Ovary (tissue), 9 donors: ENCODE data around the gene NPIPA7. TPM values are rescaled to one million over a fixed set of nuclear protein-coding genes. Genes with fewer than 3 reads are reported as not detected.
"Not testable (repeated sequence)": the region's sequence is repeated elsewhere in the genome, so short reads cannot be mapped to it uniquely, and the experiment has no call there.

Experiments used
- DNase-seq, 5 donors: peaks; one replicate each; pipeline ENCODE4 v3.0.0-alpha.2; 2019 to 2020
- H3K27ac ChIP-seq, 2 donors: fragments of 200-600 bp; one replicate each; pipeline versions ENCODE4 v1.5.1 to v1.8.0; 2019 to 2022
- H3K27me3 ChIP-seq: fragments of 200-600 bp; one replicate; pipeline ENCODE4 v1.8.0; 2022
- H3K36me3 ChIP-seq: fragments of 200-600 bp; sonication (generic); one replicate; pipeline ENCODE4 v1.5.1; 2019
- H3K4me1 ChIP-seq: one replicate; pipeline ENCODE4 v1.8.1; 2013; ENCODE audit warnings: mild to moderate bottlenecking, moderate library complexity; ENCODE audit not compliant: insufficient read depth
- H3K4me3 ChIP-seq: fragments of 200-600 bp; sonication (generic); one replicate; pipeline ENCODE4 v1.5.1; 2017
- H3K9me3 ChIP-seq, 2 donors: fragments of 200-600 bp in 1 of 2; sonication (generic) in 1 of 2; one replicate each; pipeline versions ENCODE4 v1.5.1 to v1.8.1; 2013 to 2019; ENCODE audit warnings: mild to moderate bottlenecking in 1 of 2, moderate library complexity in 1 of 2
- WGBS, 3 donors: extraction: QIAGEN DNeasy Blood & Tissue Kit in 1 of 3; methylation state at CpG; one replicate each; pipeline versions ENCODE4 v1.1.5 to v1.1.7; 2013 to 2017; 5-methylcytosine and 5-hydroxymethylcytosine counted together
- intact Hi-C, 4 donors: fragments of 100-400 bp; cut with DNase I; formaldehyde crosslinking; loops; one replicate each; pipeline versions ENCODE4 v1.11.0 to v1.15.1; 2022 to 2023
- polyA plus RNA-seq, 2 donors: library from polyadenylated mRNA; stranded (reverse); fragments of 200-250 nt in 1 of 2; fragments of 350-450 nt in 1 of 2; fragmentation: Illumina TruSeq in 1 of 2; extraction: RNeasy Lipid Tissue Mini Kit (QIAGEN cat#74804) in 1 of 2; gene quantifications; one replicate each; pipeline ENCODE4 v1.2.3, GENCODE V29; 2013 to 2014
- total RNA-seq, 7 donors: library from RNA; depleted of rRNA in 2 of 7; stranded (reverse); fragments of >200 nt in 2 of 7; fragmentation: NEBNext Ultra II Directional in 3 of 7; extraction: Animal tissue kit (Norgen Biotek cat#: 25700) in 3 of 7; gene quantifications; one replicate each; pipeline versions ENCODE4 v1.1.0 to v1.2.4, GENCODE V29; 2016 to 2023
- donor health status: DM: no; HTN: no; CAD: no; lungs with moderate emphysema.
- donor health status: DM: no; HTN: no; CAD: no.
- donor health status: Bipolar disorder and iron deficiency.
- donor health status: DM: yes; HTN: yes; CAD: no.
- donor health status: DM: no; HTN: no; CAD: no.
- donor health status: DM: yes; HTN: yes; CAD: no.

Gene NPIPA7
- total and polyA plus RNA-seq, 9 donors, result 3.0 to 31.8 (median 10.0) TPM; not detected in 1

DNA sequence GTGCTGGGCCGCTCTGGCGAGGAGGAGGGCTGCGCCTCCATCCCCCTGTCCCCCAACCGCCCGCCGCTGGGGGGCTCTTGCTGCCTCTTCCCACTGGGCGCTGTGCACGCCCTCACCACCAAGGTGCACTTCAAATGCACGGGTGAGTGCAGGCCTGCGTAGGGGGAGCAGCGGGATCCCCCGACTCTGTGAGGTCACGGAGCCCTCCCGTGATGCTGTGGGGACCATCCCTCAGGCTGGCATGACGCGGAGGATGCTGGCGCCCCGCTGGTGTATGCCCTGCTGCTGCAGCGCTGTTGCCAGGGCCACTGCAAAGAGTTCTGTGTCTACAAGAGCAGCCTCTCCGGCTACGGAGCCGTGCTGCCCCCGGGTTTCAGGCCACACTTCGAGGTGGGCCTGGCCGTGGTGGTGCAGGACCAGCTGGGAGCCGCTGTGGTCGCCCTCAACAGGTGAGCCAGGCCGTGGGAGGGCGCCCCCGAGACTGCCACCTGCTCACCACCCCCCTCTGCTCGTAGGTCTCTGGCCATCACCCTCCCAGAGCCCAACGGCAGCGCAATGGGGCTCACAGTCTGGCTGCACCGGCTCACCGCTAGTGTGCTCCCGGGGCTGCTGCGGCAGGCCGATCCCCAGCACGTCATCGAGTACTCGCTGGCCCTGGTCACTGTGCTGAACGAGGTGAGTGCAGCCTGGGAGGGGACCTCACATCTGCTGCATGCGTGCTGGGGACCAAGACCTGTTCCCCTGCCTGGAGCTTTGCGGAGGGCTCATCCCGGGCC is 9.7 kb upstream of the NPIPA7 start:
- H3K36me3 ChIP-seq, H3K4me1 ChIP-seq, H3K9me3 ChIP-seq, H3K27ac ChIP-seq, H3K27me3 ChIP-seq, intact Hi-C loops, H3K4me3 ChIP-seq: not testable (repeated sequence)
- WGBS, 3 donors, result 31 to 53% (median 40%) methylated on average over 8 to 27 of the region's 45 CpGs
- peak in 2 of 5 donors; percentile 3 to 13 for DNase-seq

GRCh38 chr16:16371136-16371735 is 7.7 kb upstream of the NPIPA7 start:
- H3K4me3 ChIP-seq, H3K9me3 ChIP-seq, H3K27me3 ChIP-seq, H3K4me1 ChIP-seq, intact Hi-C loops, H3K27ac ChIP-seq, H3K36me3 ChIP-seq: not testable (repeated sequence)
- WGBS, 3 donors, result 85 to 90% (median 89%) methylated on average over 8 to 22 of the region's 43 CpGs
- DNase-seq, result peak in 1 of 5 donors; percentile 4

- H3K4me1 ChIP-seq, H3K27ac ChIP-seq, intact Hi-C loops, H3K27me3 ChIP-seq, H3K9me3 ChIP-seq, H3K36me3 ChIP-seq, H3K4me3 ChIP-seq: not testable (repeated sequence)
- peak in 1 of 5 donors; percentile 4 for DNase-seq
- 87% methylated on average over 10 of the region's 25 CpGs; no CpG with 5 or more reads in 2 of the 3 donors for WGBS, 3 donors
Measured at GRCh38 chr16:16374192-16374591, 4.7 kb upstream of the NPIPA7 start.

DNA sequence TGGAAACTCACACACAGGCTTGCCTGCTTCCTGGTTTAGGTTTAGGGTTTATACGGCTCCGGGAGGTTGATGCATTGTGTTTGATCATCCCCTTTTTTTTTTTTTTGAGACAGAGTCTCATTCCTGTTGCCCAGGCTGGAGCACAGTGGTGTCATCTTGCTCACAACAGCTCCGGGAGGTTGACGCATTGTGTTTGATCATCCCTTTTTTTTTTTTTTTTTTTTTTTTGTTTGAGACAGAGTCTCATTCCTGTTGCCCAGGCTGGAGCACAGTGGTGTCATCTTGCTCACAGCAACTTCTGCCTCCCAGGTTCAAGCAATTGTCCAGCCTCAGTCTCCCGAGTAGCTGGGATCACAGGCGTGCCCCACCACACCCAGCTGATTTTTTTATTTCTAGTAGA is 20.7 kb downstream of the NPIPA7 start:
- H3K27ac ChIP-seq, H3K4me3 ChIP-seq, H3K27me3 ChIP-seq, H3K4me1 ChIP-seq, intact Hi-C loops, DNase-seq, H3K9me3 ChIP-seq, H3K36me3 ChIP-seq: not testable (repeated sequence)
- WGBS, 3 donors, result no CpG with 5 or more reads among the region's 6 CpGs

DNA sequence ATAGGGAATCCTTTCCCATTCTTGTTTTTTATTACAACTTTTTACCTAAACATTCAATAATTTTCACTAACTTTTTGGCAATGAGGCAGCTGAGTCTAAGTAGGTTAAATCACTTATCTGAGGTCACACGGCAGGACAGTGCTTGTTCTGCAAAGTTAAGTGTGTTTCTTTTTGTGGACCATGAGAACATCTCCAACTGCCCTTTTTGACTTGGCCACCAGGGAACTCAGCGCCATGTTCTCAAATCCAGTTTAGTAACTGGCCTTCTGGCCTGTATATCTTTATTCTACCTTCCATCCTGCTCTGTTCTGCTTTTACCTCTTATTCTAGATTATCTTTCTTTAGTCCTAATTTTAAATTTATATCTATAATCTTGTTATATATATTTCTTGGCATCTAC is 23.4 kb downstream of the NPIPA7 start:
- intact Hi-C loops, H3K27ac ChIP-seq, H3K4me3 ChIP-seq, H3K36me3 ChIP-seq, H3K27me3 ChIP-seq, H3K9me3 ChIP-seq, DNase-seq, H3K4me1 ChIP-seq: not testable (repeated sequence)
- WGBS, 3 donors, result no CpG with 5 or more reads among the region's 2 CpGs

DNA sequence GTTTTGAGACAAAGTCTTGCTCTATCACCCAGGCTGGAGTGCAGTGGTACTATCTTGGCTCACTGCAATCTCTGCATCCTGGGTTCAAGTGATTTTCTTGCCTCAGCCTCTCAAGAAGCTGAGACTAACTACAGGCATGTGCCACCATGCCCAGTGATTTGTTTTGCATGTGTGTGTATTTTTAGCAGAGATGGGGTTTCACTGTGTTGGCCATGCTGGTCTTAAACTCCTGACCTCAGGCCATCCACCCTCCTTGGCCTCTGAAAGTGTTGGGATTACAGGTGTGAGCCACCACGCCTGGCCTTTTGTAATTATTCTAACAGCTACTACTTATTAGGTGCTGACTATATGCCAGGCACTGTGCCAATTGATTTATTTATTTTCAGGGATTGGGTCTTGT is 25.3 kb downstream of the NPIPA7 start:
- H3K4me3 ChIP-seq, intact Hi-C loops, H3K4me1 ChIP-seq: not testable (repeated sequence)

DNA sequence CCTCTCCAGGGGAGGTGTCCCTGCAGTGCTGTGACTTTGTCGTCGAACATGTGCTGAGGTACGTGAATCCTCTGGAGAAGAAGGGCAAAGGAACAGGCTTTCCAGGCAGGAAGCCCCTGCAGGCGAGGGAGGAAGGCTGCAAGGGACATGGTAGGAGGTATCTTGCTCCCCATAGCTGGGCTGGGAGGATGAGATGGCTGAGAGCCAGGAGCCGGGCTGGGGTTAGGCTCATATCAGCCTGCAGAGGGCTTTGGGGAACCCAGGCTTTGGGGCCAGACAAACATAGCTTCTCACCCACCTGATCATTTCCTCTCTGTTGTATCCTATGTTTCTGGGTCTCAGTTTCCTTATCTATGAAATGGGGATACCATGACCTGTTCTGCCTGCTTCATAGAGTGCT is 26.5 kb downstream of the NPIPA7 start:
- intact Hi-C loops, H3K36me3 ChIP-seq, DNase-seq, H3K27me3 ChIP-seq, H3K9me3 ChIP-seq, H3K4me1 ChIP-seq, H3K27ac ChIP-seq, H3K4me3 ChIP-seq: not testable (repeated sequence)
- no CpG with 5 or more reads among the region's 5 CpGs for WGBS, 3 donors

More for the DNA sequence above, 25.3 kb downstream of the NPIPA7 start:
- no CpG with 5 or more reads among the region's 1 CpG for WGBS, 3 donors
- not testable (repeated sequence) for H3K27ac ChIP-seq, H3K27me3 ChIP-seq, H3K36me3 ChIP-seq, H3K9me3 ChIP-seq, DNase-seq

DNA sequence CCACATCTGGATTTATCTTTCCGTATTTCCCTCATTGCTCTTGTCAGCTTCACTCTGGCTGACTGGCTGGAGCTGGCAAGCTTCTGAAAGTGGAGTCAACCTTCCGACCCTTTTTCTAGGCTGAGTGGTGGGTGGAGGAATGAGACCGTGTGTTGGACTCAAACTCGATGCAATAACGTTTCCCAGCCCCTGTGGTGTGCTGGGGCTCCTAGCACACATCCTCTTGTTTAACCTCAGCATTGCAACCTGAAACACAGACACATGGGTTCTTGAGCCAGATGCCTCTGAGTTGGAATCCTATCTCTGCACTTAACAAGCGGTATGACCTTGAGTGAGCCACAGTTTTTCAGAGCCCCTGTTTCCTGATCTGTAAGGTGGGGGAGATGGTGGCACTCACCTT is 29.5 kb downstream of the NPIPA7 start:
- H3K27me3 ChIP-seq, intact Hi-C loops, H3K27ac ChIP-seq, H3K4me3 ChIP-seq, H3K4me1 ChIP-seq, DNase-seq, H3K36me3 ChIP-seq, H3K9me3 ChIP-seq: not testable (repeated sequence)
- WGBS, 3 donors, result 7% methylated on average over 1 of the region's 6 CpGs; no CpG with 5 or more reads in 2 of the 3 donors

DNA sequence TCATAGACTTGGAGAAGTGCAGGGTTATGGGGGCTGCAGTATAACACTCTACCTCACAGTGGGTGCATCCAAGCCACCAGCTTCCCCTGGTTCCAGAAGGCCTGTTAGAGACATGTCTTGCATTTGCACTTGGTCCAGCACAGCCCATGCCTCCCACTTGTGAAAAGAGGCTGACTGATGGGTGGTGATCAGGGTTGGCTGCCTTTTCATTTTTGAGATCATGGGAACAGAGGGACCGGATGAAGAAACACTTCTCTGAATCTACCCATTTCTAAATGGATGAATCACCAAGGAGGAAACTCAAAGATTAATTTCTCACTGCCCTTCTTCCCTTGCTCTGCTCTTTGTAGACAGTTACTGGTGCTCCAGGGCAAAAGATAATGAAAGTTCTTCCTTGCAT is 34.8 kb downstream of the NPIPA7 start:
- H3K4me1 ChIP-seq, H3K4me3 ChIP-seq, H3K36me3 ChIP-seq, intact Hi-C loops, DNase-seq, H3K27me3 ChIP-seq, H3K27ac ChIP-seq, H3K9me3 ChIP-seq: not testable (repeated sequence)
- no CpG with 5 or more reads among the region's 1 CpG for WGBS, 3 donors

DNA sequence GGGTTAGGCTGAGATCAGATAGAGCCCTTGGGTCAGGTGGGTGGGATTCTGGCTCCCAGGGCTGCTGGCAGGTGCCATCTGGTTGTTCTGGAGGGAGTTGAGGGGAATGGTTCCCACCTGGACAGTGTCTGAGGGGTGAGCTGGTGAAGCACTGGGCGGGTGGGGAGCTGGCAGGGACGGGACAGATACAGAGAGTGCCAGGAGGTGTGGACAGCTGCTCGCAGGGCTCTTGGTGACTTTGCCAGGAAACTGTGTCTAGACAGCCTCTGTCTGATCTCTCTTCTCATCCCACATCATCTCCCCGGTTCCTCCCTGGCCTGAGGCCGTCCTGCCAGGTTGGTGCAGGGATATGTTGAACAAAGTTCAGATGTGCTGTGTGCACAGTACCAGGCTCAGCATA is 38.1 kb downstream of the NPIPA7 start:
- intact Hi-C loops, H3K27me3 ChIP-seq, DNase-seq, H3K9me3 ChIP-seq, H3K4me1 ChIP-seq, H3K4me3 ChIP-seq, H3K27ac ChIP-seq, H3K36me3 ChIP-seq: not testable (repeated sequence)
- no CpG with 5 or more reads among the region's 5 CpGs for WGBS, 3 donors

DNA sequence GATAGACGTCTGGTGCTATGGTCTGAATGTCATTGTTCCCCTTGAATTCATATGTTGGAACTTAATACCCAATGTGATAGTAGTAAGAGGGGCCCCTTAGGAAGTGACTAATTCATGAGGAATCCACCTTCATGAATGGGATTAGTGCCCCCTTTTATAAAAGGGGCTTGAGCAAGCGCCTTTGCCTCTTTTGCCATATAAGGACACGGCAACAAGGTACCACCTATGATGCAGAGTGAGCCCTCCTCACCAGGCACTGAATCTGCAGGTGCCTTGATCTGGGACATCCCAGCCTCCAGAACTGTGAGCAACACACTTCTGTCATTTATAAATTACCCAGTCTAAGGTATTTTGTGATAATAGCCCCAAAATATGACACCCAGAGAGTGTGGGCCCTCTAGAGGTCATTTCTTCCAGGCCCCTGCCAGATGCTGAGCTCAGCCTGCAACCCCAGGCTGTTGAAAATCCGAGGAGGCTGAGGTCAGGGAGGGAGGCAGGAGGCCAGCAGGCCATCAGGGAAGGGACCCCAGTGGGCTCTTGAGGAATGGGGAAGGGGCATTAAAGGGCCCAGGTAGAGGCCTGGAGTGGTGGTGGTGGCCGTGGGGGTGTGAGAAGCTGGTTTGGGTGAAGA is 39.1 kb downstream of the NPIPA7 start:
- H3K4me3 ChIP-seq, H3K4me1 ChIP-seq, H3K9me3 ChIP-seq, H3K27ac ChIP-seq, H3K27me3 ChIP-seq, DNase-seq, intact Hi-C loops, H3K36me3 ChIP-seq: not testable (repeated sequence)
- 38 to 100% (median 74%) methylated on average over 1 of the region's 5 CpGs for WGBS, 3 donors

DNA sequence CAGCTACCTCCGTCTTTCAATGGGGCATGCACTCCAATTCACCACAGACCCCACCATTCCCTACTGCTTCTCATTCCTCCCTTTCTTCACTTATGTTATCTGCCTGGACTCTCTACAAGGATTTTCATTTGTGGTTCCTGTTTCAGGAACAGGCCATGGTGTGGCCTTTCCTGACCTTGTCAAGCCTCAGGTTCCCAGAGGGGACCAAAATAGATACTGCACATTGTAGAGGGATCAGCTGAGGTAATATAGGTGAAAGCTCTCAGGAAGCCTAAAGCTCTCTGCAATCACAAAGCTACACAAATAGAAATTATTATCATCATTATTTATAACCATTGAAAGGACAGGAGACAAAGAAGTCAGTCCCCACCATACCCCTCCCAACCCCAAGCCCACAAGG is 41.6 kb downstream of the NPIPA7 start:
- 37 to 50% methylated on average over 1 of the region's 1 CpG; no CpG with 5 or more reads in 1 of the 3 donors for WGBS, 3 donors
- H3K27ac ChIP-seq, H3K4me1 ChIP-seq, H3K36me3 ChIP-seq, H3K9me3 ChIP-seq, DNase-seq, H3K4me3 ChIP-seq, H3K27me3 ChIP-seq, intact Hi-C loops: not testable (repeated sequence)
